Measurements from ENCODE around the gene CLSTN2. TPM values are rescaled to one million over a fixed set of nuclear protein-coding genes. Genes with fewer than 3 reads are reported as not detected.

The CLSTN2 gene
- total and polyA plus RNA-seq, 4 donors: 0.13 to 20.6 (median 9.1) TPM

GRCh38 chr3:140097874-140098635 lies 163.1 kb downstream of the CLSTN2 start:
- intact Hi-C loops (cut with DNase I): no loop called here
- WGBS, 2 donors: 87 to 89% methylated on average over 3 of the region's 3 CpGs

GRCh38 chr3:140100479-140100878 lies 165.5 kb downstream of the CLSTN2 start:
- ATAC-seq (ENCODE audit: low FRiP score) (no peak), DNase-seq (no peak)
- H3K4me3 ChIP-seq (ENCODE audit: low read length in 2 of 2): no peak overlapping the region
- H3K27me3 ChIP-seq (ENCODE audit: control insufficient read depth in 1 of 2, insufficient read depth in 2 of 2, low read length in 1 of 2): no peaks in the 10 kb centered on the region
- WGBS, 2 donors: 95 to 98% methylated on average over 7 of the region's 7 CpGs
- no peak overlapping the region for H3K27ac ChIP-seq (ENCODE audit: low read depth in 1 of 2, low read length in 2 of 2)
- no peaks in the 10 kb centered on the region for H3K9me3 ChIP-seq (ENCODE audit: control insufficient read depth, low read length)
- H3K4me1 ChIP-seq (ENCODE audit: control insufficient read depth in 1 of 2, insufficient read depth in 2 of 2, low read length in 2 of 2): no peaks in the 10 kb centered on the region
- H3K36me3 ChIP-seq (ENCODE audit: control insufficient read depth in 1 of 2, insufficient read depth in 2 of 2, low read length in 1 of 2): no peaks in the 10 kb centered on the region
- intact Hi-C loops (cut with DNase I): no loop called here

More at GRCh38 chr3:140097874-140098635, 163.1 kb downstream of the CLSTN2 start:
- Histone ChIP-seq H3K36me3 (ENCODE audit: control insufficient read depth in 1 of 2, insufficient read depth in 2 of 2, low read length in 1 of 2) (no peaks in the 10 kb centered on the region), H3K27ac (ENCODE audit: low read depth in 1 of 2, low read length in 2 of 2) (no peak overlapping the region), H3K9me3 (ENCODE audit: control insufficient read depth, low read length) (no peaks in the 10 kb centered on the region), H3K4me1 (ENCODE audit: control insufficient read depth in 1 of 2, insufficient read depth in 2 of 2, low read length in 2 of 2) (no peaks in the 10 kb centered on the region), H3K4me3 (ENCODE audit: low read length in 2 of 2) (no peak overlapping the region), H3K27me3 (ENCODE audit: control insufficient read depth in 1 of 2, insufficient read depth in 2 of 2, low read length in 1 of 2) (no peaks in the 10 kb centered on the region)
- ATAC-seq (ENCODE audit: low FRiP score) (no peak), DNase-seq (no peak)

DNA sequence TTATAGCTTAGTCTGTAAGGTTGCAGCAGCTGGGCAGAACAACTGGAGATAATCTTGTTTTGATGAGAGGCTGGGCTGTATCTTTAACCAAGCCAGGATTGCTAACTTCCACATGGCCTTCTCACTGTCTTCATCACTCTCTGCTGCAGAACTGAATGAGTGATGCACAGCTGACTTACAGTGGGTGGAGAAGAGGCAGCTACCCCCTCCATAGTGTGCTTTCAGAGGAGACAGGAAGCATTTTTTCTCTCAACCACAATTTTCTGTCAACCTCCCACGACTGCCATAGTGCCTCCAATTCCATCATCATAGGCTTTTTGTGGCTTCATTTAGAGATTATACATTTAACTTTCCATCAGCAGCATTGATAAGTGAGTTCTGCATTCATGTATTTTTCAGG lies 168.2 kb downstream of the CLSTN2 start:
- H3K27me3 ChIP-seq (ENCODE audit: control insufficient read depth in 1 of 2, insufficient read depth in 2 of 2, low read length in 1 of 2): no peaks in the 10 kb centered on the region
- intact Hi-C loops (cut with DNase I): no loop called here
- no peaks in the 10 kb centered on the region for H3K36me3 ChIP-seq (ENCODE audit: control insufficient read depth in 1 of 2, insufficient read depth in 2 of 2, low read length in 1 of 2)
- no peak overlapping the region for H3K27ac ChIP-seq (ENCODE audit: low read depth in 1 of 2, low read length in 2 of 2)
- ATAC-seq (ENCODE audit: low FRiP score): no peak
- no peaks in the 10 kb centered on the region for H3K4me1 ChIP-seq (ENCODE audit: control insufficient read depth in 1 of 2, insufficient read depth in 2 of 2, low read length in 2 of 2)
- no peak for DNase-seq
- H3K9me3 ChIP-seq (ENCODE audit: control insufficient read depth, low read length): peaks cover 1% of the 10 kb centered on the region
- H3K4me3 ChIP-seq (ENCODE audit: low read length in 2 of 2): no peak overlapping the region
- 26 to 41% methylated on average over 1 of the region's 1 CpG for WGBS, 2 donors

DNA sequence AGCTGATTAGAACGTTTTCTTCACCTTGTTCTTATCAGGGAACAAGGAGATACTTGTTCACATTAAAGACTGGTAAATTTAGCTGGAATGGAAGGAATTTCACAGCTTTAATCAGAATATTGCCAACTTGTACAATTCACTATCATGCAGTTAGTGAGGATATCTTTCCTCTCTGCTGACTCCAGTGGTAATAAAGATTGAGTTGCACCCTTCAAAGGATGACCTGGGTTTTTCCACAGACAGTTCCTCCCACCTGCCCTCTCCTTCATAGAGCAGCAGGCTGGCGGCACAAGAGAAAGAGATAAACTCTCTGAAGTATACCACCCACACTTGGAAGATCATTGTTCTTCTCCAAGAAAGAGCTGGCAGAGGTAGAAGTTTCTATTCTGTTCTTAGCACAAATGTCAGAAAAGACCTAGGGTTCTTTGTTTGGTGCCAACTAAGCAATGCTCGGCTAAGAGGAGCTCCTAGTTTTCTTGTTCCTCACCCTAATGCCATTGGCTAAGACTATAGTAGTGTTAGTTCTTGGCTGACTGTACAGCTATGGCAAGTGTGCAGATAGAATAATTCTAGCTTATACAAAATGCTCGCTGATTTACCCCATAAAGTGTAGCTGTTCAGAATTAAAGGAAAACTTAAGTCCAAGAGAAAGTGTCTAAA lies 169.1 kb downstream of the CLSTN2 start:
- H3K4me1 ChIP-seq (ENCODE audit: control insufficient read depth in 1 of 2, insufficient read depth in 2 of 2, low read length in 2 of 2): no peaks in the 10 kb centered on the region
- no peaks in the 10 kb centered on the region for H3K36me3 ChIP-seq (ENCODE audit: control insufficient read depth in 1 of 2, insufficient read depth in 2 of 2, low read length in 1 of 2)
- no peak for ATAC-seq (ENCODE audit: low FRiP score)
- no peak overlapping the region for H3K27ac ChIP-seq (ENCODE audit: low read depth in 1 of 2, low read length in 2 of 2)
- WGBS, 2 donors: 32 to 42% methylated on average over 4 of the region's 4 CpGs
- no peak overlapping the region for H3K4me3 ChIP-seq (ENCODE audit: low read length in 2 of 2)
- intact Hi-C loops (cut with DNase I): no loop called here
- peaks cover 1% of the 10 kb centered on the region for H3K9me3 ChIP-seq (ENCODE audit: control insufficient read depth, low read length)
- no peak for DNase-seq
- H3K27me3 ChIP-seq (ENCODE audit: control insufficient read depth in 1 of 2, insufficient read depth in 2 of 2, low read length in 1 of 2): no peaks in the 10 kb centered on the region

DNA sequence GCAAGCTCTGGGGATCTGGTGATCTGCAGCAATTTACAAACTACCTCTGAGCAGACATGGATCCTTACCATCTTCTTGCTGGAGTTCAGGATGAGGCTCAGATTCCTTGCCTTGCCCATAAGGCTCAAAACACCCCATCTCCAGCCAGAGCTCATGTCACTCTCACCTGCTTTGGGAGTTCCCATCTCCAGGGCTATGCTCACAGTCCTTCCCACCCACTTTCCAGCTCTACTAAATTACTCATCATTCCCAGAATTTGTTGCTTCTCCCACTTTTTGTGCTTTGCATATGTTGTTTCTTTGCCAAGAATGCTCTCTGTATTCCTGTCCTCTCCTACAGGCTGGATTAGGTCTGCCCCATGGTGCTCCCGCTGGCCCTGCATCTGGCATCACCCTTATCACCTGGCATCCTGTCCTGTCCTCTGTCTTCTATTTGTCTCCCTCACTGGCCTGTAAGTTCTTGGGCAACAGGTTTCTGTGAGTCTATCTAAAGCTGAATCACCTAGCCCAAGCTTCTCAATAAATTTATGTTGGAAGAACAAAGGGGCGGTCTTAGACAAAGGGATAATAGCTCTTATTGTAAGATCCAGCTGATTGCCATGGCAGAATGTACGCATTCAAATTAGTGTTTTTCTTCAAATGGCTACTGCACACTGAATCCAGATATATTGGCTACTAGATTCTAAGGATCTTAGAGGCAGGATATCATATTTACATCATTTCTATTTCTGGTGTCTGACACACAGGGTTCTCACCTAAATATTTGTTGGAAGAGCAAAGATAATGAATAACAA lies 179.2 kb downstream of the CLSTN2 start:
- Histone ChIP-seq H3K4me3 (ENCODE audit: low read length in 2 of 2) (no peak overlapping the region), H3K36me3 (ENCODE audit: control insufficient read depth in 1 of 2, insufficient read depth in 2 of 2, low read length in 1 of 2) (no peaks in the 10 kb centered on the region), H3K4me1 (ENCODE audit: control insufficient read depth in 1 of 2, insufficient read depth in 2 of 2, low read length in 2 of 2) (no peaks in the 10 kb centered on the region), H3K9me3 (ENCODE audit: control insufficient read depth, low read length) (no peaks in the 10 kb centered on the region), H3K27me3 (ENCODE audit: control insufficient read depth in 1 of 2, insufficient read depth in 2 of 2, low read length in 1 of 2) (no peaks in the 10 kb centered on the region), H3K27ac (ENCODE audit: low read depth in 1 of 2, low read length in 2 of 2) (no peak overlapping the region)
- WGBS, 2 donors: 97 to 99% methylated on average over 3 of the region's 3 CpGs
- DNase-seq (no peak), ATAC-seq (ENCODE audit: low FRiP score) (no peak)
- intact Hi-C loops (cut with DNase I): no loop called here

- intact Hi-C loops (cut with DNase I): no loop called here
- DNase-seq (no peak), ATAC-seq (ENCODE audit: low FRiP score) (no peak)
- Histone ChIP-seq H3K27ac (ENCODE audit: low read depth in 1 of 2, low read length in 2 of 2) (no peak overlapping the region), H3K4me1 (ENCODE audit: control insufficient read depth in 1 of 2, insufficient read depth in 2 of 2, low read length in 2 of 2) (no peaks in the 10 kb centered on the region), H3K9me3 (ENCODE audit: control insufficient read depth, low read length) (no peaks in the 10 kb centered on the region), H3K4me3 (ENCODE audit: low read length in 2 of 2) (no peak overlapping the region), H3K27me3 (ENCODE audit: control insufficient read depth in 1 of 2, insufficient read depth in 2 of 2, low read length in 1 of 2) (no peaks in the 10 kb centered on the region), H3K36me3 (ENCODE audit: control insufficient read depth in 1 of 2, insufficient read depth in 2 of 2, low read length in 1 of 2) (no peaks in the 10 kb centered on the region)
- WGBS, 2 donors: 70 to 85% methylated on average over 2 of the region's 2 CpGs
Observed at GRCh38 chr3:140114789-140115080, 179.8 kb downstream of the CLSTN2 start.

DNA sequence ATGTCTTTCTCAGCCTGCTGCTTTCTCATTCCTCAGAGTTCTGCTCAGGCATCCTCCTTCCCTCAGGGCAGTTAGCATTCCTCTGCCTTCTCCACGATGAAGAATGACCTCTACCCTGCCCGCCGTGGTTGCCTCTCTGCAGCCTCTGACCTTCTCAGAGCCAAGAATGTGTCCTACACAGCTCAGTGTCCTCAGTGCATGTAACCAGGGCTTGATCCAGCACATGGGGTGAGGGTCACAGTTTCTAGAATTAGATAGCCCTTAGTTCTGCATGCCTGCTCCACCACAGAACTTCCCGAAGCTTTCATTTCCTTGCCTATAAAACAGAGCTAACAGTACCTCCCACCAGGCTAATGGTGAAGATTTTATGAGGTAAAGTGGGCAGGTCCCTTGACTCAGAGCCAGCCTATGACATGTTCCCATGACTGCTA lies 182.1 kb downstream of the CLSTN2 start:
- ATAC-seq (ENCODE audit: low FRiP score): no peak
- intact Hi-C loops (cut with DNase I): no loop called here

GRCh38 chr3:140122183-140122582 lies 187.2 kb downstream of the CLSTN2 start:
- Histone ChIP-seq H3K27me3 (ENCODE audit: control insufficient read depth in 1 of 2, insufficient read depth in 2 of 2, low read length in 1 of 2) (no peaks in the 10 kb centered on the region), H3K27ac (ENCODE audit: low read depth in 1 of 2, low read length in 2 of 2) (no peak overlapping the region), H3K9me3 (ENCODE audit: control insufficient read depth, low read length) (no peaks in the 10 kb centered on the region), H3K4me3 (ENCODE audit: low read length in 2 of 2) (no peak overlapping the region), H3K4me1 (ENCODE audit: control insufficient read depth in 1 of 2, insufficient read depth in 2 of 2, low read length in 2 of 2) (no peaks in the 10 kb centered on the region), H3K36me3 (ENCODE audit: control insufficient read depth in 1 of 2, insufficient read depth in 2 of 2, low read length in 1 of 2) (no peaks in the 10 kb centered on the region)
- ATAC-seq (ENCODE audit: low FRiP score): no peak
- DNase-seq: no peak
- intact Hi-C loops (cut with DNase I): no loop called here
- 27% methylated on average over 3 of the region's 3 CpGs for WGBS, 2 donors

More for the DNA sequence above, 182.1 kb downstream of the CLSTN2 start:
- H3K27me3 ChIP-seq (ENCODE audit: control insufficient read depth in 1 of 2, insufficient read depth in 2 of 2, low read length in 1 of 2): no peaks in the 10 kb centered on the region
- no peaks in the 10 kb centered on the region for H3K9me3 ChIP-seq (ENCODE audit: control insufficient read depth, low read length)
- no peaks in the 10 kb centered on the region for H3K36me3 ChIP-seq (ENCODE audit: control insufficient read depth in 1 of 2, insufficient read depth in 2 of 2, low read length in 1 of 2)
- no peak for DNase-seq
- H3K4me3 ChIP-seq (ENCODE audit: low read length in 2 of 2): no peak overlapping the region
- WGBS, 2 donors: 55 to 56% methylated on average over 4 of the region's 4 CpGs
- no peaks in the 10 kb centered on the region for H3K4me1 ChIP-seq (ENCODE audit: control insufficient read depth in 1 of 2, insufficient read depth in 2 of 2, low read length in 2 of 2)
- H3K27ac ChIP-seq (ENCODE audit: low read depth in 1 of 2, low read length in 2 of 2): no peak overlapping the region
